Erythroblast (primary cell): ENCODE measurements around the gene CCRL2.
A peak's percentile ranks its signal among the peaks of the same experiment; 100 is the strongest.

Experiments
- DNase-seq, 2 experiments: peaks; one replicate each; lab custom pipeline; 2025; lab: John Stamatoyannopoulos, UW
- GATA1 ChIP-seq: IDR thresholded peaks from 2 replicates; pipeline ENCODE4 v1.6.1; 2011; ENCODE audit warnings: low read depth, mild to moderate bottlenecking, control low read depth, low read length, moderate library complexity
- POLR2A ChIP-seq: IDR thresholded peaks from 2 replicates; pipeline ENCODE4 v1.6.1; 2011; ENCODE audit warnings: mild to moderate bottlenecking, low read length

The CCRL2 gene

DNA sequence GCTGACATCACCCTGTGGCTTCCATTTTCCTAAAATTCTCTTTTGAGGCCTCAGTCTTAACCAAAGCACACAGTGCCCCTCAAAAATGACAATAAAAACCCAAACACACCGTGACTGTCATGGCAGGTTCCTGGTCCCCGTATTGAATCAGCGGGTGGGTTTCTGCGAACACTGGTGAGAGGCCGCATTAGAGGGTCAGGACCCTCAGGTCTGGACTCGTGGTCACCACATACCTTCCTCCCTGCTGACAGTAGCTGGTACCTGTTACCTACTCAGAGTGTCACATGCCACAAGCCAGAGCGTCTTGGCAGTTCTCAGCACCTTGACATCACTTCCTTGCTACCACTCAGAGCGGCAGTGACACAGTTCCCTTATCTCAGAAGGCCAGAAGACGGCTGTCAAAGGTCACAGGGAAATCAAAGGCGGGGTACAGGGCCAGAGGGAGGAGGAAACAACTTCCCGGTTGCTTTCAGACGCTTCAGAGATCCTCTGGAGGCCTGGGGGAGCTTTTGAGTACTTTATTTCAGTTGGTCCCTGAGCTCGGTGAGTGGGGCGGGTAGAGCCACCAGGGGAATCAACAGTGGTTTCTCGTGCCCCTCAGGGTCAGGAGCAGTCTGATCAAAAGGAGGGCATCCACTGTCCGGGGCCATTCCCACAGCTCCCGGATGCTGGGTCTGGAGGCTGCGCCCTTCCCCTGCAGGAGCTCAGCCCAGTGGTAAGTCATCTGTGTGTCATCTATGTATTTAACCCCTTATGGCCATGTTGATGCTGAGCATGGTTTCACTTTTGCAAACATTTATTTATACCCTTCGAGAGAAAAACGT is at the start of gene CCRL2, which contains the start of gene CCR5AS:
Gene CCRL2, plus strand, starts transcription at position 472 of the 824 bp plus-strand sequence. CDS start 821 bp downstream, outside the sequence.
Gene CCR5AS, minus strand, starts transcription at position 279 of the 824 bp plus-strand sequence.
- peak; percentile 96 to 98 for DNase-seq
- peak; percentile 91 for TF ChIP-seq POLR2A
- peak; percentile 24 for TF ChIP-seq GATA1

GRCh38 chr3:46358466-46358865 is 48.6 kb upstream of the CCRL2 start:
- TF ChIP-seq POLR2A (no peak), GATA1 (no peak)
- no peak for DNase-seq

DNA sequence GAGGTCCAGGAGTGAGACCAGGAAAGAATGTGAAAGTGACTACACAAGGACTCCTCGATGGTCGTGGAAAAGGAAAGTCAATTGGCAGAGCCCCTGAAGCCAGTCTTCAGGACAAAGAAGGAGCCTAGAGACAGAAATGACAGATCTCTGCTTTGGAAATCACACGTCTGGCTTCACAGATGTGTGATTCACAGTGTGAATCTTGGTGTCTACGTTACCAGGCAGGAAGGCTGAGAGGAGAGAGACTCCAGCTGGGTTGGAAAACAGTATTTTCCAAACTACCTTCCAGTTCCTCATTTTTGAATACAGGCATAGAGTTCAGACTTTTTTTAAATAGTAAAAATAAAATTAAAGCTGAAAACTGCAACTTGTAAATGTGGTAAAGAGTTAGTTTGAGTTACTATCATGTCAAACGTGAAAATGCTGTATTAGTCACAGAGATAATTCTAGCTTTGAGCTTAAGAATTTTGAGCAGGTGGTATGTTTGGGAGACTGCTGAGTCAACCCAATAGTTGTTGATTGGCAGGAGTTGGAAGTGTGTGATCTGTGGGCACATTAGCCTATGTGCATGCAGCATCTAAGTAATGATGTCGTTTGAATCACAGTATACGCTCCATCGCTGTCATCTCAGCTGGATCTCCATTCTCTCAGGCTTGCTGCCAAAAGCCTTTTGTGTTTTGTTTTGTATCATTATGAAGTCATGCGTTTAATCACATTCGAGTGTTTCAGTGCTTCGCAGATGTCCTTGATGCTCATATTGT is 47.1 kb upstream of the CCRL2 start:
- no peak for DNase-seq
- TF ChIP-seq POLR2A (no peak), GATA1 (no peak)

DNA sequence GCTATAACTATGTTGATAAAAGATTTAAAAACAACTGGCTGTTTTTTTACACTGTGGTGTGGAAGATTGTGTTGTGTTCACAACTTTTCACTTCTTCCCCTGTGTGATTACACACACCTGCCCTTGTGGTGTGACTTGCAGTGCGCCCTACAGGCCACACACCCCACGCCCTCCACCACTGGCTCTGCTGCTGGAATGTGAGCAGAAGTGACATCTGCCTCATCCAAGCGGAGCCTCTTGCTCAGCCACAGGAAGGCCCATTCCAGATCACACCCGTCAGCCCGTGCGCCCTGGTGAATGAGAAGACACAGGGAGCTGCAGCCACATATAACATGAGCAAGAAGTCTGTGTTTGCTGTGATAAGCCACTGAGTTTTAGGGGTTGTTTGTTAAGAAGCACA is 46.2 kb upstream of the CCRL2 start:
- TF ChIP-seq GATA1 (no peak), POLR2A (no peak)
- DNase-seq = no peak

- TF ChIP-seq GATA1 (no peak), POLR2A (no peak)
- DNase-seq = no peak
Observed at GRCh38 chr3:46361408-46362283, 45.4 kb upstream of the CCRL2 start.

- TF ChIP-seq POLR2A = no peak
- no peak for TF ChIP-seq GATA1
- no peak for DNase-seq
Observed at GRCh38 chr3:46365041-46365440, 42.0 kb upstream of the CCRL2 start.

GRCh38 chr3:46365737-46366524 is 41.1 kb upstream of the CCRL2 start:
- DNase-seq = no peak
- TF ChIP-seq GATA1 = no peak
- TF ChIP-seq POLR2A = no peak

GRCh38 chr3:46367811-46368210 is 39.2 kb upstream of the CCRL2 start:
- no peak for DNase-seq
- TF ChIP-seq GATA1 (no peak), POLR2A (no peak)

DNA sequence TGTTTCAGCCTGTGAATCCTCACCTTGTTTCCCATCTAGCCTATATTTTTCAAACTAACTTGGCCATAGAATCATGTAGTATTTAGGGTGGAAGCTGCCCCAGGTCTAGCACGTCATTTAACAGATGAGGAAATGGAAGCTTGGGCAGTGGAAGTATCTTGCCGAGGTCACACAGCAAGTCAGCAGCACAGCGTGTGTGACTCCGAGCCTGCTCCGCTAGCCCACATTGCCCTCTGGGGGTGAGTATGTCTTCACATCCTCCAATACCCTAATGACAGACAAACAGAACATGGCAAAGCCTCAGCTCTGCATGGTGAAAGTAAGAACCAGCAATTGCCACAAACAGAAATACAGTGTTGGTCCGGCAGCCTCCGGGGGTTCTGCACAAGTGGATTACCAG is 38.5 kb upstream of the CCRL2 start:
- peak; percentile 17 to 39 for DNase-seq
- TF ChIP-seq GATA1 (no peak), POLR2A (no peak)

DNA sequence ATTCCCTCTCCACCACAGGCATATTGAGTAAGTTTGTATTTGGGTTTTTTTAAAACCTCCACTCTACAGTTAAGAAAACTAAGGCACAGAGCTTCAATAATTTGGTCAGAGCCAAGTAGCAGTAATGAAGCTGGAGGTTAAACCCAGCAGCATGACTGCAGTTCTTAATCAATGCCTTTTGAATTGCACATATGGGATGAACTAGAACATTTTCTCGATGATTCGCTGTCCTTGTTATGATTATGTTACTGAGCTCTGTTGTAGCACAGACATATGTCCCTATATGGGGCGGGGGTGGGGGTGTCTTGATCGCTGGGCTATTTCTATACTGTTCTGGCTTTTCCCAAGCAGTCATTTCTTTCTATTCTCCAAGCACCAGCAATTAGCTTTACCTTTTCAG is 37.9 kb upstream of the CCRL2 start:
- DNase-seq = no peak
- no peak for TF ChIP-seq POLR2A
- no peak for TF ChIP-seq GATA1

- no peak for TF ChIP-seq GATA1
- DNase-seq = no peak
Observed at GRCh38 chr3:46369675-46370132, 37.4 kb upstream of the CCRL2 start.

DNA sequence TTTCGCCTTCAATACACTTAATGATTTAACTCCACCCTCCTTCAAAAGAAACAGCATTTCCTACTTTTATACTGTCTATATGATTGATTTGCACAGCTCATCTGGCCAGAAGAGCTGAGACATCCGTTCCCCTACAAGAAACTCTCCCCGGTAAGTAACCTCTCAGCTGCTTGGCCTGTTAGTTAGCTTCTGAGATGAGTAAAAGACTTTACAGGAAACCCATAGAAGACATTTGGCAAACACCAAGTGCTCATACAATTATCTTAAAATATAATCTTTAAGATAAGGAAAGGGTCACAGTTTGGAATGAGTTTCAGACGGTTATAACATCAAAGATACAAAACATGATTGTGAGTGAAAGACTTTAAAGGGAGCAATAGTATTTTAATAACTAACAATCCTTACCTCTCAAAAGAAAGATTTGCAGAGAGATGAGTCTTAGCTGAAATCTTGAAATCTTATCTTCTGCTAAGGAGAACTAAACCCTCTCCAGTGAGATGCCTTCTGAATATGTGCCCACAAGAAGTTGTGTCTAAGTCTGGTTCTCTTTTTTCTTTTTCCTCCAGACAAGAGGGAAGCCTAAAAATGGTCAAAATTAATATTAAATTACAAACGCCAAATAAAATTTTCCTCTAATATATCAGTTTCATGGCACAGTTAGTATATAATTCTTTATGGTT is 36.1 kb upstream of the CCRL2 start, which contains the start of gene CCR5:
Gene CCR5, plus strand, starts transcription at position 108 of the 680 bp plus-strand sequence. CDS start 1,957 bp downstream, outside the sequence.
- no peak for TF ChIP-seq GATA1
- no peak for TF ChIP-seq POLR2A
- no peak for DNase-seq
